C4-2B (cell line): ENCODE results near the gene GARNL3.

Experiments used
- H3K27ac ChIP-seq: fragments of 450-650 bp; 2 replicates; pipeline ENCODE4 v1.5.1; 2017
- ZFX ChIP-seq: fragments of 450-650 bp; IDR thresholded peaks from 2 replicates; pipeline ENCODE4 v1.6.1; 2017
- TF ChIP-seq, protein P1 (sequence below): fragments of 450-650 bp; conservative IDR thresholded peaks from 2 replicates; pipeline ENCODE4 v1.5.1; 2017; ENCODE audit warnings: mild to moderate bottlenecking

Gene GARNL3

DNA sequence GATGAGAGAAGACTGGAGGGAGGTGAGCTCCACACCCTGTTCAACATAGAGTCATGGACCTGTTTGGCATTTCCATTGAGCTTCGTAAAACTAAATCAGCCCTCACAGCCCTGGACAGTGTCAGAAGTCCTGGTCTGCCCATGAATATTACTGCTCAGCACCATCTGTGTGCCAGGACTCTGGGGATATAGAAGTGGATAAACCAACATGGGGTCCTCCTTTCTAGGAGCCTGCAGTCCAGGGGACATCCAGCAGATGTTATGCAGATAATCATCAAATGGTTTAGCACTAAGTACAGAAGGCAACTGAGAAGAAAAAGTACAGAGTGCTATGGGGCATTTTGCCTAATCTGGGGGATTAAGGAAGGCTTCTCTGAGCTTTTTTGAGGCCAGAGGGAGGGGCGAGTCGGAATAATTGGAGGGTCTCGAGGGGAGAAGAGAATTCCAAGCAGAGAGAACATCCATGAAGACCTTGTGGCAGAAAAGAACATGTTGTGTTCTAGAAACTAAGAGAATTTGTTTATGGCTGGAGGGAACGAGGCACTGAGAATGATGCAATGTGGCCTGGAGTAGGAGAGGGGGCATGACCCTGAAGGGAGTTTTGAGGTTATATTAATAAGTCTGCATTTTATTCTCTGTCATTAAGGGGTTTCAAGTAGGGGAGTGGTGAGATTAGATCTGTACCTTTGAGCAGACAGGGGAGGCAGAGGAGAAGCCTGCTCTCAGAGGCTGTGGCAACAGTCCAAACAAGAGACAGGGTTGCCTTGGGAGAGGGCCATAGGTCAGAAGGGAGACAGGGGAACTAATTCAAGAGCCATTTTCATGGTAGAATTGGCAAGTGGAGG, 68.9 kb downstream of the GARNL3 start:
- TF ChIP-seq, protein P1, sequence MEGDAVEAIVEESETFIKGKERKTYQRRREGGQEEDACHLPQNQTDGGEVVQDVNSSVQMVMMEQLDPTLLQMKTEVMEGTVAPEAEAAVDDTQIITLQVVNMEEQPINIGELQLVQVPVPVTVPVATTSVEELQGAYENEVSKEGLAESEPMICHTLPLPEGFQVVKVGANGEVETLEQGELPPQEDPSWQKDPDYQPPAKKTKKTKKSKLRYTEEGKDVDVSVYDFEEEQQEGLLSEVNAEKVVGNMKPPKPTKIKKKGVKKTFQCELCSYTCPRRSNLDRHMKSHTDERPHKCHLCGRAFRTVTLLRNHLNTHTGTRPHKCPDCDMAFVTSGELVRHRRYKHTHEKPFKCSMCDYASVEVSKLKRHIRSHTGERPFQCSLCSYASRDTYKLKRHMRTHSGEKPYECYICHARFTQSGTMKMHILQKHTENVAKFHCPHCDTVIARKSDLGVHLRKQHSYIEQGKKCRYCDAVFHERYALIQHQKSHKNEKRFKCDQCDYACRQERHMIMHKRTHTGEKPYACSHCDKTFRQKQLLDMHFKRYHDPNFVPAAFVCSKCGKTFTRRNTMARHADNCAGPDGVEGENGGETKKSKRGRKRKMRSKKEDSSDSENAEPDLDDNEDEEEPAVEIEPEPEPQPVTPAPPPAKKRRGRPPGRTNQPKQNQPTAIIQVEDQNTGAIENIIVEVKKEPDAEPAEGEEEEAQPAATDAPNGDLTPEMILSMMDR = no peak
- no peak for TF ChIP-seq ZFX
- no peak overlapping the region for H3K27ac ChIP-seq

GRCh38 chr9:127334725-127335124, 70.2 kb downstream of the GARNL3 start:
- no peak for TF ChIP-seq ZFX
- TF ChIP-seq, protein P1 = no peak
- H3K27ac ChIP-seq = no peak overlapping the region

- H3K27ac ChIP-seq = no peak overlapping the region
- TF ChIP-seq, protein P1 = no peak
- no peak for TF ChIP-seq ZFX
Observed at GRCh38 chr9:127336086-127336485, 71.5 kb downstream of the GARNL3 start.

- H3K27ac ChIP-seq = no peak overlapping the region
- TF ChIP-seq, protein P1 = no peak
- no peak for TF ChIP-seq ZFX
Observed at GRCh38 chr9:127336506-127337352, 72.2 kb downstream of the GARNL3 start.

GRCh38 chr9:127340721-127341120, 76.1 kb downstream of the GARNL3 start:
- no peak overlapping the region for H3K27ac ChIP-seq
- TF ChIP-seq ZFX = no peak
- TF ChIP-seq, protein P1 = no peak

DNA sequence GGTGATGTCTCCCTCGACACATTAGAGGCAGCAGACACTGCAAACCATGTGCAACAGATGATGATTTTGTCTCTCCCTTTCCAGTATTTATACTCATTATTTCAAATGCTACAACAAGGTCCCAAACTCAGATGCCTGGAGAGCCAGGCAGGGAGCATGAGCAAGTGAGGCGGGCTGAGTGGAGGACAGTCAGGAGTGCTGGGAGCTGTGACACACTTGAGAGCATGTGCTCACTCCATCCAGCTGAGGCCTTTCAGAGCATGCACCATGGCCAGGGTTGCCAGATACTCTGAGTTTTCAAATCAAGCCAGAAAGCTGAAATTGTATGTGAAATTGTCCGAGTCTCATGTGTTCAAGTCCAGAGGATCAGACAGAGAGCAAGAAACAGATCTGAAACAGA, 76.6 kb downstream of the GARNL3 start:
- no peak overlapping the region for H3K27ac ChIP-seq
- TF ChIP-seq, protein P1 = no peak
- no peak for TF ChIP-seq ZFX

- no peak overlapping the region for H3K27ac ChIP-seq
- TF ChIP-seq, protein P1 = no peak
- no peak for TF ChIP-seq ZFX
Observed at GRCh38 chr9:127344368-127345000, 79.9 kb downstream of the GARNL3 start.
